WERI-Rb-1 (cell line): ENCODE data around the gene RALGAPA2.

Experiments
- DNase-seq: peaks from one replicate; pipeline ENCODE4 v3.0.0-alpha.2; 2020
- H3K27ac ChIP-seq: fragments of 250-450 bp; sonication (Bioruptor Pico); 2 replicates; pipeline ENCODE4 v1.5.1; 2020; ENCODE audit warnings: mild to moderate bottlenecking, moderate library complexity
- H3K27me3 ChIP-seq: fragments of 250-450 bp; sonication (Bioruptor Pico); 2 replicates; pipeline ENCODE4 v1.5.1; 2021; ENCODE audit warnings: mild to moderate bottlenecking, low read depth, moderate library complexity; ENCODE audit not compliant: insufficient read depth, severe bottlenecking
- H3K36me3 ChIP-seq: fragments of 250-450 bp; sonication (Bioruptor Pico); 2 replicates; pipeline ENCODE4 v1.5.1; 2020; ENCODE audit warnings: mild to moderate bottlenecking, moderate library complexity
- H3K4me3 ChIP-seq: 2 replicates; pipeline ENCODE4 v1.5.1; 2011; ENCODE audit warnings: low read depth, mild to moderate bottlenecking, control low read depth, low read length
- H3K9me3 ChIP-seq: fragments of 250-450 bp; sonication (Bioruptor Pico); 2 replicates; pipeline ENCODE4 v1.5.1; 2021; ENCODE audit warnings: mild to moderate bottlenecking, moderate library complexity; ENCODE audit not compliant: severe bottlenecking
- TF ChIP-seq, protein P1 (sequence below): IDR thresholded peaks from 2 replicates; pipeline ENCODE4 v1.5.1; 2011; ENCODE audit warnings: low read depth, mild to moderate bottlenecking, control low read depth, inconsistent platforms, low read length

The RALGAPA2 gene

DNA sequence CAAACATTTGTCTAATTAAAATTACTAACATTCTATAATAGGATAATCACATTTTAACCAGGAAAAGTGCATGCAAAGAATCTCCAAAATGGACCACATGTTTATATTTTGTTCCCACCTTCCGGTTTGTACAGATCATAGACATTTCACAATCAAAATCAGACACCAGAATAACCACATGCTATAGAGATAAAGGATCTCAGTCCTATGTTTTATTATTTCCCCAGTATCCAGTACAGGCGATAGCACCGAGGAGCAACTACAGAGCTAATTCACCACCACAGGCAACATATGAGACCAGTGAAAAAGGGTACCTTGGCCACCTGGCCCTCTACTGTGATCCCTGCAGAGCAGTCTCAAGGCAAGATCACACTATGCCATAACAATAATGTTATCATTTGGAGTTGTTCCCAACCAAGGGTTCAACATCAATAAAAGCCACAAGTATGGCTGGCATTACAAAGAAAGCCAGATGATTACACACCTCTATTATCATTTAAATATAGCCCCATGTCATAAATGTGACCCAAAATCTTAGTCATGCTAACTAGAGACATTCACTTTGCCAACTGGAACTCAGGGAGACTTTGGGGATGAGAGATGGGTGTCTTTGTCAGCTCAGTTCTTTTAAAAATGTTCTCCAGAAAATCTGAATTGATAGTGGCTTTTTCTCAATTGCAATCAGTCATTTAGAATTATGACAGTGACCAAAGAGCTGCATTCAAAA is 46.7 kb downstream of the RALGAPA2 start:
- TF ChIP-seq, protein P1, sequence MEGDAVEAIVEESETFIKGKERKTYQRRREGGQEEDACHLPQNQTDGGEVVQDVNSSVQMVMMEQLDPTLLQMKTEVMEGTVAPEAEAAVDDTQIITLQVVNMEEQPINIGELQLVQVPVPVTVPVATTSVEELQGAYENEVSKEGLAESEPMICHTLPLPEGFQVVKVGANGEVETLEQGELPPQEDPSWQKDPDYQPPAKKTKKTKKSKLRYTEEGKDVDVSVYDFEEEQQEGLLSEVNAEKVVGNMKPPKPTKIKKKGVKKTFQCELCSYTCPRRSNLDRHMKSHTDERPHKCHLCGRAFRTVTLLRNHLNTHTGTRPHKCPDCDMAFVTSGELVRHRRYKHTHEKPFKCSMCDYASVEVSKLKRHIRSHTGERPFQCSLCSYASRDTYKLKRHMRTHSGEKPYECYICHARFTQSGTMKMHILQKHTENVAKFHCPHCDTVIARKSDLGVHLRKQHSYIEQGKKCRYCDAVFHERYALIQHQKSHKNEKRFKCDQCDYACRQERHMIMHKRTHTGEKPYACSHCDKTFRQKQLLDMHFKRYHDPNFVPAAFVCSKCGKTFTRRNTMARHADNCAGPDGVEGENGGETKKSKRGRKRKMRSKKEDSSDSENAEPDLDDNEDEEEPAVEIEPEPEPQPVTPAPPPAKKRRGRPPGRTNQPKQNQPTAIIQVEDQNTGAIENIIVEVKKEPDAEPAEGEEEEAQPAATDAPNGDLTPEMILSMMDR = no peak
- Histone ChIP-seq H3K27ac (no peak overlapping the region), H3K27me3 (no peaks in the 10 kb centered on the region), H3K9me3 (no peaks in the 10 kb centered on the region), H3K36me3 (no peaks in the 10 kb centered on the region), H3K4me3 (no peak overlapping the region)
- DNase-seq = no peak

DNA sequence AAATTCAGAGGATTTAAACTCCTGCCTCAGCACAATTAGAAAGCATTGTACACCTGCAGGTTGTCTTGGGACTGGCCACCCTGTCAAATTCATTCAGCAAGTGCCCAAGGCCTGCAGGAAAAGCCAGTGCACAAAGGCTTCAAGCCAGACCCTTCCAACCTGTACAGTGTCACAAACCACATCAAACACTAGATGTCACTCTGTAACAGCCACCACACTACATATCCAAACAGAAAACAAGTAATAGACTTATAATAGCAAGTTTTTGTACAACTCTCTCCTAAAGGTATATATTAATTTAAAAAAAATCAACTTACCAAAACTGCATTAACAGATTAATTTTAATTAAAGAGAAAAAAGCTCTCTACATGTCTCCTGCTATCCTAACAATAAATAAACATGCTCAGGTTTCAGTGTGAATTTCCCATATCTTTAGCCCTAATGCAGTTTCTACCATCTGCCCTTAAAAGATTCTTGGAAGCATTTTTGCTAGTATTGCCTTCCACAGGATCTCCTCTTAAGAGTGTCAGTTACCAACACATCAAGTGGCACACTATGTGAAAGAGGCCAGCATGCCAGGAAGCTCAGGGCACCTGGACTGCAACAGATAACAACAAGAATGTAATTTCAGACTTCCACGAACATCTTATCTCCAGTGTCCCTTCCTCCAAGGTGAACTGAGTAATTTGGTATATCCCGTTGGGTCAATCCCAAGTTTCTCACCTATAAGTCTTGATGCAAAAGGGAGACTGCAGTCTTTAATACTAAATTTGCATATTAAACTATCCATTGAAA is 47.5 kb downstream of the RALGAPA2 start:
- TF ChIP-seq, protein P1 = peak; percentile 69
- Histone ChIP-seq H3K4me3 (no peak overlapping the region), H3K36me3 (no peaks in the 10 kb centered on the region), H3K27ac (no peak overlapping the region), H3K9me3 (no peaks in the 10 kb centered on the region), H3K27me3 (no peaks in the 10 kb centered on the region)
- DNase-seq = peak; percentile 17

DNA sequence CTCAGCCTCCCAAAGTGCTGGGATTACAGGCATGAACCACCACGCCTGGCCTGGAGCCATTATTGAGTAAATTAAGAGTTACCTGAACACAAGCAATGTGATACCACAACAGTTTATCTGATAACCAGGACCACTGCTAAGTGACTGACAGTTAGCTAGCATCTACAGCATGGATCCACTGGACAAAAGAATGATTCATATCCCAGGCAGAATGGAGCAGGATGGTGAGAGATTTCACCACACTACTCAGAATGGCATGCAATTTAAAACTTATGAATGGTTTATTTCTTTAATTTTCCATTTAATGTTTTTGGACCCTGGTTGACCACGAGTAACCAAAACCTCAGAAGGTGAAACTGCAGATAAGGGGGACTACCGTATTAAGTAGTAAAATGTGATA is 48.6 kb downstream of the RALGAPA2 start:
- Histone ChIP-seq H3K9me3 (no peaks in the 10 kb centered on the region), H3K27me3 (no peaks in the 10 kb centered on the region), H3K4me3 (no peak overlapping the region), H3K27ac (no peak overlapping the region), H3K36me3 (no peaks in the 10 kb centered on the region)
- TF ChIP-seq, protein P1 = no peak
- no peak for DNase-seq

DNA sequence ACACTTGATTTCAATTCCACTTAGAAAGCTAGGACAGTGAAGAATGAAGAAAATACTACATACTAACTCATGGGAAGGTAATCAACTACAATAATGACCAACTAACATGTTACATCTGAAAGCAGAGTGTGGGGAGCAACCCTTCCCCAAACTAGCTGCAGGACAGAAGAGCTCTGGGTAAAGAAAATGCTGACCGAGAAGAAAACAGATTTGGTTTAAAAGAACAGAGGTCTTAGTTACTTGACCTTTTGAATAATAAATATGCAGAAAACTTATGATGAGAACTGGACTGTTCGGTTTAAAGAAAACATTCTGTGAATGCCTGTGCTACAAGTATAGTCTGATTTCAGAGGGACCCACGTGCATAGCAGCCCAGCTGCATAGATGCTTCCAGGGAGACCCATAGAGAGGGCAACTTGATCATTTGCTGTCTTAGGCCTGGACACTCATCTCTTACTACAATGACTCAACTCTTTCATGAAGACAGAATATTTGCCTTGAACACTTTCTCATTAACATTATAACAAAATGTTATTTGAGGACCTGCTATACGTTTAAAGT is 53.5 kb downstream of the RALGAPA2 start:
- H3K36me3 ChIP-seq = no peaks in the 10 kb centered on the region
- no peak for DNase-seq
- no peak overlapping the region for H3K27ac ChIP-seq
- H3K4me3 ChIP-seq = no peak overlapping the region
- no peaks in the 10 kb centered on the region for H3K27me3 ChIP-seq
- TF ChIP-seq, protein P1 = no peak
- H3K9me3 ChIP-seq = no peaks in the 10 kb centered on the region

DNA sequence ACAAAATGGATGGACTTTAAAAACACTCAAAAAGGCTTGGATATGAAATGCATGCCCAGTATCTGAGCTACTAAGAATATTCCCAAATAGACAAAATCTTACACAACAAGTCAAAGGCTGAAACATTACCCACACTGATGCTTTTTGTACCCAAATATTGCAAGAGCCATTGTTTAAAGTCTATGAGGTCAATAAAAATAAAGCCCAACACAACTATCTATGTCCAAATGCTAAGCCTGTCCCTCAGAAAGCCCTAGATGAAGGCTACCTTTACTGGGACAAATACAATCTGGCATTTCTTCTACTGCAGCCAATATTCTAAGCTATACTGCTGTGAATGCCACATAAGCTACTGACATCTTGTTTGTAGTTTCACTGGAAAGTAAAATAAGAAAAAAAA is 54.3 kb downstream of the RALGAPA2 start:
- H3K27ac ChIP-seq = no peak overlapping the region
- no peaks in the 10 kb centered on the region for H3K9me3 ChIP-seq
- no peak overlapping the region for H3K4me3 ChIP-seq
- no peaks in the 10 kb centered on the region for H3K27me3 ChIP-seq
- H3K36me3 ChIP-seq = no peaks in the 10 kb centered on the region
- TF ChIP-seq, protein P1 = no peak
- DNase-seq = no peak
